WTC11 (cell line): ENCODE measurements around the gene PRKN. TPM values are rescaled to one million over a fixed set of nuclear protein-coding genes. Genes with fewer than 3 reads are reported as not detected.

ENCODE experiments used
- ATAC-seq: fragments of 200-7000 bp; cut with Tn5 transposase; 2 replicates; pipeline ENCODE4 v1.10.0; 2021; ENCODE audit warnings: mild to moderate bottlenecking, moderate library complexity
- CTCF ChIA-PET: fragments of 300-600 bp; sonication (Branson Sonifier 250); formaldehyde crosslinking; loops from one replicate; lab custom pipeline; 2021; ENCODE audit warnings: antibody characterized with exemption; lab: Charles Lee
- POLR2A ChIA-PET: fragments of 350-600 bp; sonication (Branson Sonifier 250); formaldehyde crosslinking; loops from one replicate; lab custom pipeline; 2021; ENCODE audit warnings: antibody characterized with exemption; lab: Charles Lee
- DNase-seq: peaks from one replicate; pipeline ENCODE4 v3.0.0; 2021; ENCODE audit warnings: low spot score
- H3K27ac Mint-ChIP-seq: 2 replicates; pipeline ENCODE4 v1.8.0; 2021; ENCODE audit warnings: mixed read lengths
- H3K27me3 Mint-ChIP-seq: 2 replicates; pipeline ENCODE4 v1.8.0; 2021; ENCODE audit warnings: low read depth, mild to moderate bottlenecking, moderate library complexity, mixed read lengths
- H3K36me3 Mint-ChIP-seq: 2 replicates; pipeline ENCODE4 v1.8.0; 2021; ENCODE audit warnings: mixed read lengths
- H3K4me1 Mint-ChIP-seq: 2 replicates; pipeline ENCODE4 v1.8.0; 2022; ENCODE audit warnings: mixed read lengths
- H3K4me3 Mint-ChIP-seq: 2 replicates; pipeline ENCODE4 v1.8.0; 2021; ENCODE audit warnings: mild to moderate bottlenecking, moderate library complexity, mixed read lengths
- H3K9me3 Mint-ChIP-seq: 2 replicates; pipeline ENCODE4 v1.8.0; 2021; ENCODE audit warnings: mixed read lengths
- ETV6 ChIP-seq: sonication (generic); formaldehyde crosslinking; IDR thresholded peaks from 2 replicates; pipeline ENCODE4 v1.8.1; 2022; ENCODE audit warnings: mild to moderate bottlenecking, missing genetic modification reagents
- JUN ChIP-seq: sonication (generic); formaldehyde crosslinking; IDR thresholded peaks from 2 replicates; pipeline ENCODE4 v1.8.0; 2023; ENCODE audit warnings: mild to moderate bottlenecking, missing genetic modification reagents
- KAT7 ChIP-seq: sonication (generic); formaldehyde crosslinking; IDR thresholded peaks from 2 replicates; pipeline ENCODE4 v1.8.1; 2023; ENCODE audit warnings: missing genetic modification reagents, mild to moderate bottlenecking, borderline replicate concordance
- SMAD3 ChIP-seq: sonication (generic); formaldehyde crosslinking; IDR thresholded peaks from 2 replicates; pipeline ENCODE4 v1.8.0; 2022; ENCODE audit warnings: missing genetic modification reagents, mild to moderate bottlenecking, borderline replicate concordance
- TEAD1 ChIP-seq: sonication (generic); formaldehyde crosslinking; IDR thresholded peaks from 2 replicates; pipeline ENCODE4 v1.8.0; 2022; ENCODE audit warnings: mild to moderate bottlenecking, missing genetic modification reagents
- ZBTB21 ChIP-seq: sonication (generic); formaldehyde crosslinking; IDR thresholded peaks from 2 replicates; pipeline ENCODE4 v1.8.1; 2023; ENCODE audit warnings: mild to moderate bottlenecking, missing genetic modification reagents, borderline replicate concordance
- ZNF263 ChIP-seq: sonication (generic); formaldehyde crosslinking; IDR thresholded peaks from 2 replicates; pipeline ENCODE4 v1.8.1; 2022; ENCODE audit warnings: low read depth, mild to moderate bottlenecking, moderate library complexity, missing genetic modification reagents
- ZNF396 ChIP-seq: fragments of 250-450 bp; sonication (Bioruptor Pico); IDR thresholded peaks from 2 replicates; pipeline ENCODE4 v1.8.0; 2021; ENCODE audit warnings: mild to moderate bottlenecking, moderate library complexity, borderline replicate concordance
- total RNA-seq: library from RNA; stranded (reverse); gene quantifications from 3 replicates; pipeline ENCODE4 v1.2.3, GENCODE V29; 2021
- TF ChIP-seq, protein P1 (sequence below): sonication (generic); formaldehyde crosslinking; conservative IDR thresholded peaks from 2 replicates; pipeline ENCODE4 v1.8.1; 2022; ENCODE audit warnings: mild to moderate bottlenecking, missing genetic modification reagents
- TF ChIP-seq, protein P2 (sequence below): sonication (generic); formaldehyde crosslinking; IDR thresholded peaks from 2 replicates; pipeline ENCODE4 v1.8.1; 2022; ENCODE audit warnings: low read depth, mild to moderate bottlenecking, moderate library complexity, missing genetic modification reagents, borderline replicate concordance
- TF ChIP-seq, protein P3 (sequence below): sonication (generic); formaldehyde crosslinking; IDR thresholded peaks from 2 replicates; pipeline ENCODE4 v1.8.0; 2022; ENCODE audit warnings: mild to moderate bottlenecking, missing genetic modification reagents
- TF ChIP-seq, protein P4 (sequence below): sonication (generic); formaldehyde crosslinking; IDR thresholded peaks from 2 replicates; pipeline ENCODE4 v1.8.0; 2023; ENCODE audit warnings: mild to moderate bottlenecking, missing genetic modification reagents
- TF ChIP-seq, protein P5 (sequence below): sonication (generic); formaldehyde crosslinking; IDR thresholded peaks from 2 replicates; pipeline ENCODE4 v1.8.1; 2022; ENCODE audit warnings: mild to moderate bottlenecking, moderate library complexity, missing genetic modification reagents
- TF ChIP-seq, protein P6 (sequence below): sonication (generic); formaldehyde crosslinking; IDR thresholded peaks from 2 replicates; pipeline ENCODE4 v1.8.1; 2023; ENCODE audit warnings: mild to moderate bottlenecking, missing genetic modification reagents
- TF ChIP-seq, protein P7 (sequence below): fragments of 250-450 bp; sonication (Bioruptor Pico); conservative IDR thresholded peaks from 2 replicates; pipeline ENCODE4 v1.9.0; 2021; ENCODE audit warnings: mild to moderate bottlenecking
- TF ChIP-seq, protein P8 (sequence below): fragments of 250-450 bp; sonication (Bioruptor Pico); IDR thresholded peaks from 2 replicates; pipeline ENCODE4 v1.9.0; 2021; ENCODE audit warnings: mild to moderate bottlenecking
- TF ChIP-seq, protein P9 (sequence below): sonication (generic); formaldehyde crosslinking; IDR thresholded peaks from 2 replicates; pipeline ENCODE4 v1.8.1; 2023; ENCODE audit warnings: mild to moderate bottlenecking, missing genetic modification reagents, moderate library complexity
- TF ChIP-seq, protein P10 (sequence below): sonication (generic); formaldehyde crosslinking; IDR thresholded peaks from 2 replicates; pipeline ENCODE4 v1.8.1; 2023; ENCODE audit warnings: mild to moderate bottlenecking, missing genetic modification reagents

Gene PRKN
- total RNA-seq, 1 experiment from 2014 or later, result 0.59 TPM

DNA sequence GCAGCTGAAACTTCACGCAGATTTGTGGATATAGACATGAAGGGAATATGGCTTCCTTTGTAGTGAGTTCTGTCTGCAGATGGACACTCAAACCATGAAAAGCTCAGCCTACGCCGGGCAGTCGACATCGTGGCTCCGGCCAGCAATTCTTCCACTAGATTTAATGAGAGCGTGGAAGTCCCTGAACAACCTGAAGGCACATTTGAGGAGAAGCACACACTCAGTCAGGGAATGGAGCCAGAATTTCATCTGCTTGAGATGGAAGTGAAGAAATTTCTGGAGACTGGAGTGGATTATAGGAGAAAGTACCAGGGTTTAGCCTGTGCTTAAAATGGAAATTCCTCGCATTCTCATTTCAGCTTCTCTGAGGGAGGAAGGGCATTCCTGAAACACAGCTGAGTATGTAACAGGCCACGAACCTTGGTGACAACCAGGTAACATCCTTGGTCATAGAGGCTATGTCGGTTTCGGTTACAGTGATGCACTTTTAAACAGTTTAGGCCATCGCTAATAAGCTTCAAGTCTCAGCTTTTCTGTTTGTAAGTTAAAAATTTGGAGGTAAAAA is 1373.2 kb downstream of the PRKN start:
- TF ChIP-seq, protein P1, sequence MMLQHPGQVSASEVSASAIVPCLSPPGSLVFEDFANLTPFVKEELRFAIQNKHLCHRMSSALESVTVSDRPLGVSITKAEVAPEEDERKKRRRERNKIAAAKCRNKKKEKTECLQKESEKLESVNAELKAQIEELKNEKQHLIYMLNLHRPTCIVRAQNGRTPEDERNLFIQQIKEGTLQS (CRISPR knock-in tag), result no peak
- TF ChIP-seq KAT7 (no peak), SMAD3 (CRISPR knock-in tag) (no peak), ZBTB21 (no peak), ZNF396 (CRISPR knock-in tag) (no peak), ZNF263 (CRISPR knock-in tag) (no peak), JUN (no peak), TEAD1 (CRISPR knock-in tag) (no peak), ETV6 (no peak)
- TF ChIP-seq, protein P2, sequence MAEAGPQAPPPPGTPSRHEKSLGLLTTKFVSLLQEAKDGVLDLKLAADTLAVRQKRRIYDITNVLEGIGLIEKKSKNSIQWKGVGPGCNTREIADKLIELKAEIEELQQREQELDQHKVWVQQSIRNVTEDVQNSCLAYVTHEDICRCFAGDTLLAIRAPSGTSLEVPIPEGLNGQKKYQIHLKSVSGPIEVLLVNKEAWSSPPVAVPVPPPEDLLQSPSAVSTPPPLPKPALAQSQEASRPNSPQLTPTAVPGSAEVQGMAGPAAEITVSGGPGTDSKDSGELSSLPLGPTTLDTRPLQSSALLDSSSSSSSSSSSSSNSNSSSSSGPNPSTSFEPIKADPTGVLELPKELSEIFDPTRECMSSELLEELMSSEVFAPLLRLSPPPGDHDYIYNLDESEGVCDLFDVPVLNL (CRISPR knock-in tag), result no peak
- TF ChIP-seq, protein P3, sequence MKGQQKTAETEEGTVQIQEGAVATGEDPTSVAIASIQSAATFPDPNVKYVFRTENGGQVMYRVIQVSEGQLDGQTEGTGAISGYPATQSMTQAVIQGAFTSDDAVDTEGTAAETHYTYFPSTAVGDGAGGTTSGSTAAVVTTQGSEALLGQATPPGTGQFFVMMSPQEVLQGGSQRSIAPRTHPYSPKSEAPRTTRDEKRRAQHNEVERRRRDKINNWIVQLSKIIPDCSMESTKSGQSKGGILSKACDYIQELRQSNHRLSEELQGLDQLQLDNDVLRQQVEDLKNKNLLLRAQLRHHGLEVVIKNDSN, result no peak
- TF ChIP-seq, protein P4, sequence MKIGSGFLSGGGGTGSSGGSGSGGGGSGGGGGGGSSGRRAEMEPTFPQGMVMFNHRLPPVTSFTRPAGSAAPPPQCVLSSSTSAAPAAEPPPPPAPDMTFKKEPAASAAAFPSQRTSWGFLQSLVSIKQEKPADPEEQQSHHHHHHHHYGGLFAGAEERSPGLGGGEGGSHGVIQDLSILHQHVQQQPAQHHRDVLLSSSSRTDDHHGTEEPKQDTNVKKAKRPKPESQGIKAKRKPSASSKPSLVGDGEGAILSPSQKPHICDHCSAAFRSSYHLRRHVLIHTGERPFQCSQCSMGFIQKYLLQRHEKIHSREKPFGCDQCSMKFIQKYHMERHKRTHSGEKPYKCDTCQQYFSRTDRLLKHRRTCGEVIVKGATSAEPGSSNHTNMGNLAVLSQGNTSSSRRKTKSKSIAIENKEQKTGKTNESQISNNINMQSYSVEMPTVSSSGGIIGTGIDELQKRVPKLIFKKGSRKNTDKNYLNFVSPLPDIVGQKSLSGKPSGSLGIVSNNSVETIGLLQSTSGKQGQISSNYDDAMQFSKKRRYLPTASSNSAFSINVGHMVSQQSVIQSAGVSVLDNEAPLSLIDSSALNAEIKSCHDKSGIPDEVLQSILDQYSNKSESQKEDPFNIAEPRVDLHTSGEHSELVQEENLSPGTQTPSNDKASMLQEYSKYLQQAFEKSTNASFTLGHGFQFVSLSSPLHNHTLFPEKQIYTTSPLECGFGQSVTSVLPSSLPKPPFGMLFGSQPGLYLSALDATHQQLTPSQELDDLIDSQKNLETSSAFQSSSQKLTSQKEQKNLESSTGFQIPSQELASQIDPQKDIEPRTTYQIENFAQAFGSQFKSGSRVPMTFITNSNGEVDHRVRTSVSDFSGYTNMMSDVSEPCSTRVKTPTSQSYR (CRISPR knock-in tag), result no peak
- TF ChIP-seq, protein P5, sequence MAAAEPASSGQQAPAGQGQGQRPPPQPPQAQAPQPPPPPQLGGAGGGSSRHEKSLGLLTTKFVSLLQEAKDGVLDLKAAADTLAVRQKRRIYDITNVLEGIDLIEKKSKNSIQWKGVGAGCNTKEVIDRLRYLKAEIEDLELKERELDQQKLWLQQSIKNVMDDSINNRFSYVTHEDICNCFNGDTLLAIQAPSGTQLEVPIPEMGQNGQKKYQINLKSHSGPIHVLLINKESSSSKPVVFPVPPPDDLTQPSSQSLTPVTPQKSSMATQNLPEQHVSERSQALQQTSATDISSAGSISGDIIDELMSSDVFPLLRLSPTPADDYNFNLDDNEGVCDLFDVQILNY, result no peak
- TF ChIP-seq, protein P6, sequence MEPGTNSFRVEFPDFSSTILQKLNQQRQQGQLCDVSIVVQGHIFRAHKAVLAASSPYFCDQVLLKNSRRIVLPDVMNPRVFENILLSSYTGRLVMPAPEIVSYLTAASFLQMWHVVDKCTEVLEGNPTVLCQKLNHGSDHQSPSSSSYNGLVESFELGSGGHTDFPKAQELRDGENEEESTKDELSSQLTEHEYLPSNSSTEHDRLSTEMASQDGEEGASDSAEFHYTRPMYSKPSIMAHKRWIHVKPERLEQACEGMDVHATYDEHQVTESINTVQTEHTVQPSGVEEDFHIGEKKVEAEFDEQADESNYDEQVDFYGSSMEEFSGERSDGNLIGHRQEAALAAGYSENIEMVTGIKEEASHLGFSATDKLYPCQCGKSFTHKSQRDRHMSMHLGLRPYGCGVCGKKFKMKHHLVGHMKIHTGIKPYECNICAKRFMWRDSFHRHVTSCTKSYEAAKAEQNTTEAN (CRISPR knock-in tag), result no peak
- TF ChIP-seq, protein P7, sequence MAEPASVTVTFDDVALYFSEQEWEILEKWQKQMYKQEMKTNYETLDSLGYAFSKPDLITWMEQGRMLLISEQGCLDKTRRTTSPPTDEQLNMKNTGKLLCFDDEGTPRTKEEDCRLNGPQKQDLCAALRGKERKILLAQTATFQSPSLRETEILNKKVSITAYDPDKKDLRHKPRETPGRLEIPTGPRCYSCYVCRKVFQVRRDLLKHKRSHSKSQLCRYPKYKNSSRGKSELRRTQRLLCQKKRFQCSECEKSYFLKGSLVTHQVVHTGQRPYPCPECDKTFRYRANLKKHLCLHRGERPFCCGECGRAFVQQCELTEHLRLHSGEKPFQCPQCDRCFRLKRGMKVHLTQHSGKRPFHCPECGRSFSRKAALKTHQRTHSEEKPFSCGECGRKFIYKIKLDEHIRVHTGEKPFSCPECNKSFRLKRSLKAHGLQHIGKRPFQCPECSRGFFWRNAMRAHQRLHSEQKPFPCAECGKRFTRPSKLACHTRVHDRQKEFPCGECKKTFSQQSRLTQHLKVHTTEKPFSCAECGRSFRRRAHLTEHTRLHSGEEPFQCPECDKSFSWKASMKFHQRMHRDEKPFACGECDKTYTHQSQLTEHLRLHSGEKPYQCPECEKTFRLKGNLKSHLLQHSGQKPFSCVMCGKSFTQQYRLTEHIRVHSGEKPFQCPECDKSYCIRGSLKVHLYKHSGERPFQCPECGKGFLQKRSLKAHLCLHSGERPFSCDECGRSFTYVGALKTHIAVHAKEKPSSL (CRISPR knock-in tag), result no peak
- TF ChIP-seq, protein P8, sequence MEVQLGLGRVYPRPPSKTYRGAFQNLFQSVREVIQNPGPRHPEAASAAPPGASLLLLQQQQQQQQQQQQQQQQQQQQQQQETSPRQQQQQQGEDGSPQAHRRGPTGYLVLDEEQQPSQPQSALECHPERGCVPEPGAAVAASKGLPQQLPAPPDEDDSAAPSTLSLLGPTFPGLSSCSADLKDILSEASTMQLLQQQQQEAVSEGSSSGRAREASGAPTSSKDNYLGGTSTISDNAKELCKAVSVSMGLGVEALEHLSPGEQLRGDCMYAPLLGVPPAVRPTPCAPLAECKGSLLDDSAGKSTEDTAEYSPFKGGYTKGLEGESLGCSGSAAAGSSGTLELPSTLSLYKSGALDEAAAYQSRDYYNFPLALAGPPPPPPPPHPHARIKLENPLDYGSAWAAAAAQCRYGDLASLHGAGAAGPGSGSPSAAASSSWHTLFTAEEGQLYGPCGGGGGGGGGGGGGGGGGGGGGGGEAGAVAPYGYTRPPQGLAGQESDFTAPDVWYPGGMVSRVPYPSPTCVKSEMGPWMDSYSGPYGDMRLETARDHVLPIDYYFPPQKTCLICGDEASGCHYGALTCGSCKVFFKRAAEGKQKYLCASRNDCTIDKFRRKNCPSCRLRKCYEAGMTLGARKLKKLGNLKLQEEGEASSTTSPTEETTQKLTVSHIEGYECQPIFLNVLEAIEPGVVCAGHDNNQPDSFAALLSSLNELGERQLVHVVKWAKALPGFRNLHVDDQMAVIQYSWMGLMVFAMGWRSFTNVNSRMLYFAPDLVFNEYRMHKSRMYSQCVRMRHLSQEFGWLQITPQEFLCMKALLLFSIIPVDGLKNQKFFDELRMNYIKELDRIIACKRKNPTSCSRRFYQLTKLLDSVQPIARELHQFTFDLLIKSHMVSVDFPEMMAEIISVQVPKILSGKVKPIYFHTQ (CRISPR knock-in tag), result no peak
- TF ChIP-seq, protein P9, sequence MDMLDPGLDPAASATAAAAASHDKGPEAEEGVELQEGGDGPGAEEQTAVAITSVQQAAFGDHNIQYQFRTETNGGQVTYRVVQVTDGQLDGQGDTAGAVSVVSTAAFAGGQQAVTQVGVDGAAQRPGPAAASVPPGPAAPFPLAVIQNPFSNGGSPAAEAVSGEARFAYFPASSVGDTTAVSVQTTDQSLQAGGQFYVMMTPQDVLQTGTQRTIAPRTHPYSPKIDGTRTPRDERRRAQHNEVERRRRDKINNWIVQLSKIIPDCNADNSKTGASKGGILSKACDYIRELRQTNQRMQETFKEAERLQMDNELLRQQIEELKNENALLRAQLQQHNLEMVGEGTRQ (CRISPR knock-in tag), result no peak
- TF ChIP-seq, protein P10, sequence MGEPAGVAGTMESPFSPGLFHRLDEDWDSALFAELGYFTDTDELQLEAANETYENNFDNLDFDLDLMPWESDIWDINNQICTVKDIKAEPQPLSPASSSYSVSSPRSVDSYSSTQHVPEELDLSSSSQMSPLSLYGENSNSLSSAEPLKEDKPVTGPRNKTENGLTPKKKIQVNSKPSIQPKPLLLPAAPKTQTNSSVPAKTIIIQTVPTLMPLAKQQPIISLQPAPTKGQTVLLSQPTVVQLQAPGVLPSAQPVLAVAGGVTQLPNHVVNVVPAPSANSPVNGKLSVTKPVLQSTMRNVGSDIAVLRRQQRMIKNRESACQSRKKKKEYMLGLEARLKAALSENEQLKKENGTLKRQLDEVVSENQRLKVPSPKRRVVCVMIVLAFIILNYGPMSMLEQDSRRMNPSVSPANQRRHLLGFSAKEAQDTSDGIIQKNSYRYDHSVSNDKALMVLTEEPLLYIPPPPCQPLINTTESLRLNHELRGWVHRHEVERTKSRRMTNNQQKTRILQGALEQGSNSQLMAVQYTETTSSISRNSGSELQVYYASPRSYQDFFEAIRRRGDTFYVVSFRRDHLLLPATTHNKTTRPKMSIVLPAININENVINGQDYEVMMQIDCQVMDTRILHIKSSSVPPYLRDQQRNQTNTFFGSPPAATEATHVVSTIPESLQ, result no peak
- Mint-ChIP-seq H3K36me3 (no peaks in the 10 kb centered on the region), H3K27ac (no peak overlapping the region), H3K9me3 (no peaks in the 10 kb centered on the region), H3K27me3 (peaks cover 4% of the 10 kb centered on the region; the same call in 1 of the 2 replicates), H3K4me3 (no peak overlapping the region), H3K4me1 (peaks cover 27% of the 10 kb centered on the region)
- CTCF ChIA-PET, result interaction anchor here (1.1 to 4.7 kb wide), 8 partner anchors 14 to 587 kb away, joined by 3 to 69 read pairs (median 4); no protein-coding TSS in a partner anchor
- no peak for ATAC-seq
- no peak for DNase-seq
- POLR2A ChIA-PET, result interaction anchor here (1.0 kb wide), 1 partner anchor 80 kb away, joined by 7 read pairs; the partner anchor contains the start of gene AGPAT4
